Osteocyte (in vitro differentiated cells): ENCODE measurements around the gene PLEKHG4. TPM values are rescaled to one million over a fixed set of nuclear protein-coding genes. Genes with fewer than 3 reads are reported as not detected.

Experiments
- DNase-seq: peaks from one replicate; pipeline ENCODE4 v3.0.0; 2021; ENCODE audit warnings: mixed read lengths; ENCODE audit not compliant: unreplicated experiment; ENCODE audit errors: extremely low spot score
- H3K27ac Mint-ChIP-seq: one replicate; pipeline ENCODE4 v1.8.0; 2021; ENCODE audit warnings: mild to moderate bottlenecking, mixed read lengths; ENCODE audit not compliant: unreplicated experiment
- H3K27me3 Mint-ChIP-seq: one replicate; pipeline ENCODE4 v1.8.0; 2021; ENCODE audit warnings: mixed read lengths; ENCODE audit not compliant: unreplicated experiment
- H3K36me3 Mint-ChIP-seq: one replicate; pipeline ENCODE4 v1.8.0; 2021; ENCODE audit warnings: mixed read lengths; ENCODE audit not compliant: unreplicated experiment
- H3K4me1 Mint-ChIP-seq: one replicate; pipeline ENCODE4 v1.8.0; 2021; ENCODE audit warnings: mixed read lengths; ENCODE audit not compliant: unreplicated experiment
- H3K4me3 Mint-ChIP-seq: one replicate; pipeline ENCODE4 v1.8.0; 2021; ENCODE audit warnings: mild to moderate bottlenecking, moderate library complexity, mixed read lengths; ENCODE audit not compliant: unreplicated experiment
- H3K9me3 Mint-ChIP-seq: one replicate; pipeline ENCODE4 v1.8.0; 2021; ENCODE audit warnings: mixed read lengths; ENCODE audit not compliant: unreplicated experiment
- CTCF ChIP-seq: fragments of 200-600 bp; sonication (generic); IDR thresholded peaks from 2 replicates; pipeline ENCODE4 v1.5.0; 2021; ENCODE audit warnings: antibody characterized with exemption, mild to moderate bottlenecking, moderate library complexity
- total RNA-seq: library from RNA; stranded (reverse); gene quantifications from 2 replicates; pipeline ENCODE4 v1.2.1, GENCODE V29; 2021

The PLEKHG4 gene
- total RNA-seq, 1 donor from 2014 or later: 11.4 TPM

DNA sequence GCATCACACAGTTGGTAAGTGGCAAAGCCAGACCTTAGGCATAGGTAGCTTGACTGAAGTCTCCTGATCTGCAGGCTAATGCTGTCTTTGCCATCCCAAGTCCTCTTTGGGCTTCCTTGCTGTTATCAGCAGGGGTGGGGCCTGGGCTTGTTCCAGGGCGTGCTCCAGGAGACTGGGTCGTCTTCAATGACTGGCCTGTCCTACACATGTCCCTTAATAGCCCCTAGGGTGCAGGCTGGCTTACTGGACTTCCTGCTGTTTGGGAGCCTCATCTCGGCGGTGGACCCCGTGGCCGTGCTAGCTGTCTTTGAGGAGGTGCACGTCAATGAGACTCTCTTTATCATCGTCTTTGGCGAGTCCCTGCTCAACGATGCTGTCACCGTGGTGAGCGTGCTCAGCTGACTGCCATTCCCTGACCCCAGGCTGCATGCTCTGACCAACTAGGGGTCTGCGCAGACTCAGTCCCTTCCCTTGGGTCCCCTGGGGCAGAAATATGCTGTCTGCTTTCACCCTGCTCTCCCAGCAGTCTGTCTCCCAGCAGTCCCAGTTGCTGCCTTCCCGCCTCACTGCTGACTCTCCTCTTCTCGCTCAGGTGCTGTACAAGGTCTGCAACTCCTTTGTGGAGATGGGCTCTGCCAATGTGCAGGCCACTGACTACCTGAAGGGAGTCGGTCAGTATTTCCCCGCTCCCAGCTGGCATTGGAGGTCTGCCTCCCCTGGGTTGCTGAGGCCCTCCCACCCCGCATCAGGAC lies 24.4 kb upstream of the PLEKHG4 start:
- H3K36me3 Mint-ChIP-seq: peaks cover 3% of the 10 kb centered on the region
- H3K27ac Mint-ChIP-seq: no peak overlapping the region
- peaks cover 2% of the 10 kb centered on the region for H3K4me1 Mint-ChIP-seq
- no peak for DNase-seq
- no peaks in the 10 kb centered on the region for H3K9me3 Mint-ChIP-seq
- TF ChIP-seq CTCF: no peak
- no peak overlapping the region for H3K4me3 Mint-ChIP-seq
- H3K27me3 Mint-ChIP-seq: no peaks in the 10 kb centered on the region

- Mint-ChIP-seq H3K27me3 (no peaks in the 10 kb centered on the region), H3K36me3 (peaks cover 3% of the 10 kb centered on the region), H3K27ac (no peak overlapping the region), H3K4me3 (no peak overlapping the region), H3K9me3 (no peaks in the 10 kb centered on the region), H3K4me1 (peaks cover under 1% of the 10 kb centered on the region)
- no peak for TF ChIP-seq CTCF
- no peak for DNase-seq
Measured at GRCh38 chr16:67255553-67256221, 23.6 kb upstream of the PLEKHG4 start.

DNA sequence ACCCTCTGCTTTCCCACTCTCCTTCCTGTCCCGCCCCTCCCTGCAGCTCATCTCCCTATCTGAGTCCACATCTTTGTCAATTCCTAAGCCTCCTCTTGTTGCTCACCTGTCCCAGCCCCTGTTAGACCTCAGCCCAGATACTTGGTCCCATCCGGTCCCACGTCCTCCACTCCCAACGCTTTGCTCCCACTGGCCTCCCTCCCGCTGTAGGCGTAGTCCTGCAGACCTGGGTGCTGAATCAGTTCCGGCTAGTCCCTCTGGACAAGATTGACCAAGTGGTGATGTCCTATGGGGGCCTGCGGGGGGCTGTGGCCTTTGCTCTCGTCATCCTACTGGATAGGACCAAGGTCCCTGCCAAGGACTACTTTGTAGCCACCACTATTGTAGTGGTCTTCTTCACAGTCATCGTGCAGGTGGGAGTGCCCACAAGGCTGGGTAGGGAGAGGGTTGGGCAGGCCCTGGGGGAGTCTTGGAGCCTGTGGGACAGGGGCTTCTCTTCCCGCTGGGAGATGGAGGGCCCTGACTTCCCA lies 22.6 kb upstream of the PLEKHG4 start:
- no peaks in the 10 kb centered on the region for H3K9me3 Mint-ChIP-seq
- no peak overlapping the region for H3K4me3 Mint-ChIP-seq
- H3K36me3 Mint-ChIP-seq: peaks cover 3% of the 10 kb centered on the region
- no peak for TF ChIP-seq CTCF
- no peaks in the 10 kb centered on the region for H3K27me3 Mint-ChIP-seq
- no peak for DNase-seq
- no peak overlapping the region for H3K27ac Mint-ChIP-seq
- H3K4me1 Mint-ChIP-seq: peaks cover 3% of the 10 kb centered on the region

GRCh38 chr16:67257486-67258160 lies 21.7 kb upstream of the PLEKHG4 start:
- no peak overlapping the region for H3K27ac Mint-ChIP-seq
- DNase-seq: no peak

More at GRCh38 chr16:67257486-67258160, 21.7 kb upstream of the PLEKHG4 start:
- H3K9me3 Mint-ChIP-seq: no peaks in the 10 kb centered on the region
- peaks cover 3% of the 10 kb centered on the region for H3K36me3 Mint-ChIP-seq
- H3K4me1 Mint-ChIP-seq: peaks cover 3% of the 10 kb centered on the region
- H3K27me3 Mint-ChIP-seq: no peaks in the 10 kb centered on the region
- no peak for TF ChIP-seq CTCF
- no peak overlapping the region for H3K4me3 Mint-ChIP-seq
